ENCODE data around the gene PLA2G4F. TPM values are rescaled to one million over a fixed set of nuclear protein-coding genes. Genes with fewer than 3 reads are reported as not detected.

Gene PLA2G4F
- total RNA-seq, 1 experiment from 2014 or later = 0.05 TPM

DNA sequence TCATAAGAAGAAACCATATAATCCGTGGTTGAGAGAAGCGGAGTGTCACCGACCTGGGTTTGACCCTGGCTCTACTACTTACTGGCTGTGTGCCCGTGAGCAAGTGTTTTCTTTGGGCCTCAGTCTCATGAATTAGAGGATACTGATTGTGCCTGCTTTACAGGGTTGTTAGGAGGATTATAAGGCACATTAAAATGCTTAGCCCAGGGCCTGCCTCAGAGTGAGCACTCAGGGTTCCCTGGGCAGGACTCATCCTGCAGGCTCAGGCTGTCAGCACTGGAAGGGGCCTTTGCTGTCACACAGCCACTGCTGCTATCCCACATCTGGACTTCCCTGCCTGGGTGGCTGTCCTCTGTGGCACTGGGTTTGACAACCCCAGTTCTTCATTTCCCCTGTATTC, 4.7 kb downstream of the PLA2G4F start:
- H3K4me3 ChIP-seq (replicated peaks in 1 of 2; ENCODE audit: low read depth in 1 of 2, low read length in 2 of 2) = no peak overlapping the region
- H3K36me3 ChIP-seq (ENCODE audit: control insufficient read depth in 1 of 2, insufficient read depth in 2 of 2, low read length in 2 of 2) = no peaks in the 10 kb centered on the region
- H3K79me2 ChIP-seq (ENCODE audit: insufficient read depth, low read length) = no peaks in the 10 kb centered on the region
- no peak overlapping the region for H3K4me2 ChIP-seq (ENCODE audit: low read length)
- intact Hi-C loops (cut with micrococcal nuclease) = no loop called here
- ChIA-PET CTCF (no interaction called here), RAD21 (ENCODE audit: low non-redundant PET in 1 of 2, low total read pairs in 2 of 2, uncharacterized antibody in 2 of 2, unreplicated experiment in 2 of 2) (no interaction called here), POLR2A (no interaction called here)
- no peaks in the 10 kb centered on the region for H3K27me3 ChIP-seq (ENCODE audit: insufficient read depth, low read length)
- no peaks in the 10 kb centered on the region for H3K9me3 ChIP-seq (ENCODE audit: control insufficient read depth in 1 of 2, insufficient read depth in 1 of 2, low read depth in 1 of 2, low read length in 2 of 2)
- peaks cover 5 to 12% of the 10 kb centered on the region in 2 experiments; a peak in 2 of 4 replicates for H3K4me1 ChIP-seq (ENCODE audit: control insufficient read depth in 1 of 2, insufficient read depth in 2 of 2, low read length in 2 of 2)
- no TSS peak for BruUV-seq (replicated peaks)
- TF ChIP-seq ZFX (IDR thresholded peaks at IDR 0.05) (no peak), ZNF274 (IDR thresholded peaks at IDR 0.05; ENCODE audit: low read depth, low read length) (no peak), FOSL1 (IDR thresholded peaks at IDR 0.05; ENCODE audit: low read depth) (no peak), CEBPB (IDR thresholded peaks at IDR 0.05; ENCODE audit: low read depth) (no peak), EZH2 (IDR thresholded peaks at IDR 0.05) (no peak), RAD21 (IDR thresholded peaks at IDR 0.05; ENCODE audit: low read depth) (no peak), EGR1 (IDR thresholded peaks at IDR 0.05; ENCODE audit: low read depth) (no peak), SP1 (IDR thresholded peaks at IDR 0.05; ENCODE audit: low read depth) (no peak), POLR2A (IDR thresholded peaks at IDR 0.05; ENCODE audit: borderline replicate concordance, extremely low read depth, insufficient read depth, insufficient read length) (no peak), CBX3 (IDR thresholded peaks at IDR 0.05; ENCODE audit: low read depth) (no peak), TCF7L2 (IDR thresholded peaks at IDR 0.05; ENCODE audit: borderline replicate concordance, extremely low read depth, insufficient read depth, insufficient read length) (no peak), ELF1 (IDR thresholded peaks at IDR 0.05; ENCODE audit: borderline replicate concordance, low read depth) (no peak)
- TF ChIP-seq, protein P1, sequence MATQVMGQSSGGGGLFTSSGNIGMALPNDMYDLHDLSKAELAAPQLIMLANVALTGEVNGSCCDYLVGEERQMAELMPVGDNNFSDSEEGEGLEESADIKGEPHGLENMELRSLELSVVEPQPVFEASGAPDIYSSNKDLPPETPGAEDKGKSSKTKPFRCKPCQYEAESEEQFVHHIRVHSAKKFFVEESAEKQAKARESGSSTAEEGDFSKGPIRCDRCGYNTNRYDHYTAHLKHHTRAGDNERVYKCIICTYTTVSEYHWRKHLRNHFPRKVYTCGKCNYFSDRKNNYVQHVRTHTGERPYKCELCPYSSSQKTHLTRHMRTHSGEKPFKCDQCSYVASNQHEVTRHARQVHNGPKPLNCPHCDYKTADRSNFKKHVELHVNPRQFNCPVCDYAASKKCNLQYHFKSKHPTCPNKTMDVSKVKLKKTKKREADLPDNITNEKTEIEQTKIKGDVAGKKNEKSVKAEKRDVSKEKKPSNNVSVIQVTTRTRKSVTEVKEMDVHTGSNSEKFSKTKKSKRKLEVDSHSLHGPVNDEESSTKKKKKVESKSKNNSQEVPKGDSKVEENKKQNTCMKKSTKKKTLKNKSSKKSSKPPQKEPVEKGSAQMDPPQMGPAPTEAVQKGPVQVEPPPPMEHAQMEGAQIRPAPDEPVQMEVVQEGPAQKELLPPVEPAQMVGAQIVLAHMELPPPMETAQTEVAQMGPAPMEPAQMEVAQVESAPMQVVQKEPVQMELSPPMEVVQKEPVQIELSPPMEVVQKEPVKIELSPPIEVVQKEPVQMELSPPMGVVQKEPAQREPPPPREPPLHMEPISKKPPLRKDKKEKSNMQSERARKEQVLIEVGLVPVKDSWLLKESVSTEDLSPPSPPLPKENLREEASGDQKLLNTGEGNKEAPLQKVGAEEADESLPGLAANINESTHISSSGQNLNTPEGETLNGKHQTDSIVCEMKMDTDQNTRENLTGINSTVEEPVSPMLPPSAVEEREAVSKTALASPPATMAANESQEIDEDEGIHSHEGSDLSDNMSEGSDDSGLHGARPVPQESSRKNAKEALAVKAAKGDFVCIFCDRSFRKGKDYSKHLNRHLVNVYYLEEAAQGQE (IDR thresholded peaks at IDR 0.05; ENCODE audit: low read depth) = no peak
- TF ChIP-seq, protein P2, sequence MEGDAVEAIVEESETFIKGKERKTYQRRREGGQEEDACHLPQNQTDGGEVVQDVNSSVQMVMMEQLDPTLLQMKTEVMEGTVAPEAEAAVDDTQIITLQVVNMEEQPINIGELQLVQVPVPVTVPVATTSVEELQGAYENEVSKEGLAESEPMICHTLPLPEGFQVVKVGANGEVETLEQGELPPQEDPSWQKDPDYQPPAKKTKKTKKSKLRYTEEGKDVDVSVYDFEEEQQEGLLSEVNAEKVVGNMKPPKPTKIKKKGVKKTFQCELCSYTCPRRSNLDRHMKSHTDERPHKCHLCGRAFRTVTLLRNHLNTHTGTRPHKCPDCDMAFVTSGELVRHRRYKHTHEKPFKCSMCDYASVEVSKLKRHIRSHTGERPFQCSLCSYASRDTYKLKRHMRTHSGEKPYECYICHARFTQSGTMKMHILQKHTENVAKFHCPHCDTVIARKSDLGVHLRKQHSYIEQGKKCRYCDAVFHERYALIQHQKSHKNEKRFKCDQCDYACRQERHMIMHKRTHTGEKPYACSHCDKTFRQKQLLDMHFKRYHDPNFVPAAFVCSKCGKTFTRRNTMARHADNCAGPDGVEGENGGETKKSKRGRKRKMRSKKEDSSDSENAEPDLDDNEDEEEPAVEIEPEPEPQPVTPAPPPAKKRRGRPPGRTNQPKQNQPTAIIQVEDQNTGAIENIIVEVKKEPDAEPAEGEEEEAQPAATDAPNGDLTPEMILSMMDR (IDR thresholded peaks at IDR 0.05 in 2 of 3, conservative IDR thresholded peaks at IDR 0.05 in 1 of 3; ENCODE audit: borderline replicate concordance in 1 of 3, insufficient read depth in 1 of 3, low read depth in 2 of 3, low read length in 2 of 3) = no peak
- TF ChIP-seq, protein P3, sequence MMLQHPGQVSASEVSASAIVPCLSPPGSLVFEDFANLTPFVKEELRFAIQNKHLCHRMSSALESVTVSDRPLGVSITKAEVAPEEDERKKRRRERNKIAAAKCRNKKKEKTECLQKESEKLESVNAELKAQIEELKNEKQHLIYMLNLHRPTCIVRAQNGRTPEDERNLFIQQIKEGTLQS (IDR thresholded peaks at IDR 0.05) = no peak
- TF ChIP-seq, protein P4, sequence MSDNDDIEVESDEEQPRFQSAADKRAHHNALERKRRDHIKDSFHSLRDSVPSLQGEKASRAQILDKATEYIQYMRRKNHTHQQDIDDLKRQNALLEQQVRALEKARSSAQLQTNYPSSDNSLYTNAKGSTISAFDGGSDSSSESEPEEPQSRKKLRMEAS (IDR thresholded peaks at IDR 0.05) = no peak
- no peak overlapping the region for H2AFZ ChIP-seq (ENCODE audit: low read depth, low read length, poor library complexity, severe bottlenecking)
- ATAC-seq (no peak), DNase-seq (ENCODE audit: low read depth, low spot score) (no peak)
- no peak overlapping the region for H3K27ac ChIP-seq (ENCODE audit: low read depth, low read length)
- no peaks in the 10 kb centered on the region for H4K20me1 ChIP-seq (ENCODE audit: insufficient read depth)
- no peaks in the 10 kb centered on the region for H3K9me2 ChIP-seq (ENCODE audit: insufficient read depth)
- H3K9ac ChIP-seq (ENCODE audit: low read length) = no peak overlapping the region

Data from HCT116 (cell line).